ENCODE results near the gene FRRS1. TPM values are rescaled to one million over a fixed set of nuclear protein-coding genes. Genes with fewer than 3 reads are reported as not detected.

FRRS1 gene
- total RNA-seq, 1 experiment from 2014 or later = 11.1 TPM

- no peak for DNase-seq
Observed at GRCh38 chr1:99782920-99783319, 16.5 kb upstream of the FRRS1 start.

GRCh38 chr1:99782397-99782796, 16.0 kb upstream of the FRRS1 start:
- Mint-ChIP-seq H3K4me1 (ENCODE audit: low read depth, unreplicated experiment) (no peaks in the 10 kb centered on the region), H3K9me3 (ENCODE audit: unreplicated experiment) (no peaks in the 10 kb centered on the region), H3K4me3 (ENCODE audit: unreplicated experiment) (no peak overlapping the region), H3K36me3 (ENCODE audit: insufficient read depth, unreplicated experiment) (no peaks in the 10 kb centered on the region), H3K27me3 (ENCODE audit: insufficient read depth, unreplicated experiment) (no peaks in the 10 kb centered on the region), H3K27ac (ENCODE audit: unreplicated experiment) (no peak overlapping the region)
- no peaks in the 10 kb centered on the region for H3K36me3 ChIP-seq (ENCODE audit: control insufficient read depth, insufficient read depth, low read length)
- no peak overlapping the region for H3K4me3 ChIP-seq (ENCODE audit: low read depth, low read length)
- H3K9me3 ChIP-seq = no peaks in the 10 kb centered on the region
- DNase-seq = no peak
- ChIA-PET CTCF (no interaction called here), POLR2A (no interaction called here)
- intact Hi-C loops (cut with micrococcal nuclease; ENCODE audit: unreplicated experiment) = no loop called here
- no peaks in the 10 kb centered on the region for H3K4me1 ChIP-seq
- no TSS peak for BruUV-seq (replicated peaks)
- no peak for TF ChIP-seq CTCF (IDR thresholded peaks at IDR 0.05; ENCODE audit: insufficient read depth in 1 of 2, low read depth in 1 of 2, low read length in 1 of 2, severe bottlenecking in 1 of 2, unreplicated experiment in 1 of 2)
- H3K27me3 ChIP-seq (replicated peaks; ENCODE audit: control insufficient read depth, insufficient read depth, low read length) = no peaks in the 10 kb centered on the region

More at GRCh38 chr1:99782920-99783319, 16.5 kb upstream of the FRRS1 start:
- H3K4me3 Mint-ChIP-seq (ENCODE audit: unreplicated experiment) = no peak overlapping the region
- BruUV-seq (replicated peaks) = no TSS peak
- ChIA-PET CTCF (no interaction called here), POLR2A (no interaction called here)
- H3K4me1 ChIP-seq = no peaks in the 10 kb centered on the region
- no peaks in the 10 kb centered on the region for H3K27me3 ChIP-seq (replicated peaks; ENCODE audit: control insufficient read depth, insufficient read depth, low read length)
- no peak overlapping the region for H3K4me3 ChIP-seq (ENCODE audit: low read depth, low read length)
- H3K4me1 Mint-ChIP-seq (ENCODE audit: low read depth, unreplicated experiment) = no peaks in the 10 kb centered on the region
- H3K36me3 Mint-ChIP-seq (ENCODE audit: insufficient read depth, unreplicated experiment) = no peaks in the 10 kb centered on the region
- H3K9me3 Mint-ChIP-seq (ENCODE audit: unreplicated experiment) = no peaks in the 10 kb centered on the region
- H3K36me3 ChIP-seq (ENCODE audit: control insufficient read depth, insufficient read depth, low read length) = no peaks in the 10 kb centered on the region
- no peak for TF ChIP-seq CTCF (IDR thresholded peaks at IDR 0.05; ENCODE audit: insufficient read depth in 1 of 2, low read depth in 1 of 2, low read length in 1 of 2, severe bottlenecking in 1 of 2, unreplicated experiment in 1 of 2)
- no peaks in the 10 kb centered on the region for H3K9me3 ChIP-seq
- no peak overlapping the region for H3K27ac Mint-ChIP-seq (ENCODE audit: unreplicated experiment)
- intact Hi-C loops (cut with micrococcal nuclease; ENCODE audit: unreplicated experiment) = no loop called here
- H3K27me3 Mint-ChIP-seq (ENCODE audit: insufficient read depth, unreplicated experiment) = no peaks in the 10 kb centered on the region

- Histone ChIP-seq H3K4me3 (ENCODE audit: low read depth, low read length) (no peak overlapping the region), H3K27me3 (replicated peaks; ENCODE audit: control insufficient read depth, insufficient read depth, low read length) (no peaks in the 10 kb centered on the region), H3K9me3 (no peaks in the 10 kb centered on the region), H3K36me3 (ENCODE audit: control insufficient read depth, insufficient read depth, low read length) (no peaks in the 10 kb centered on the region), H3K4me1 (no peaks in the 10 kb centered on the region)
- no peaks in the 10 kb centered on the region for H3K36me3 Mint-ChIP-seq (ENCODE audit: insufficient read depth, unreplicated experiment)
- no peak overlapping the region for H3K27ac Mint-ChIP-seq (ENCODE audit: unreplicated experiment)
- no peaks in the 10 kb centered on the region for H3K9me3 Mint-ChIP-seq (ENCODE audit: unreplicated experiment)
- H3K27me3 Mint-ChIP-seq (ENCODE audit: insufficient read depth, unreplicated experiment) = no peaks in the 10 kb centered on the region
- DNase-seq = no peak
- no TSS peak for BruUV-seq (replicated peaks)
- intact Hi-C loops (cut with micrococcal nuclease; ENCODE audit: unreplicated experiment) = no loop called here
- POLR2A ChIA-PET = no interaction called here
- CTCF ChIA-PET = no interaction called here
- no peak overlapping the region for H3K4me3 Mint-ChIP-seq (ENCODE audit: unreplicated experiment)
- TF ChIP-seq CTCF (IDR thresholded peaks at IDR 0.05; ENCODE audit: insufficient read depth in 1 of 2, low read depth in 1 of 2, low read length in 1 of 2, severe bottlenecking in 1 of 2, unreplicated experiment in 1 of 2) = no peak
- H3K4me1 Mint-ChIP-seq (ENCODE audit: low read depth, unreplicated experiment) = no peaks in the 10 kb centered on the region
Observed at GRCh38 chr1:99781798-99782197, 15.4 kb upstream of the FRRS1 start.

All from Caco-2 (cell line).